NCI-H187 (cell line): Measurements from ENCODE around the gene BMAL1.

Source experiments
- DNase-seq, 2 experiments: peaks; one replicate each; lab custom pipeline; 2025; lab: John Stamatoyannopoulos, UW

Gene BMAL1

DNA sequence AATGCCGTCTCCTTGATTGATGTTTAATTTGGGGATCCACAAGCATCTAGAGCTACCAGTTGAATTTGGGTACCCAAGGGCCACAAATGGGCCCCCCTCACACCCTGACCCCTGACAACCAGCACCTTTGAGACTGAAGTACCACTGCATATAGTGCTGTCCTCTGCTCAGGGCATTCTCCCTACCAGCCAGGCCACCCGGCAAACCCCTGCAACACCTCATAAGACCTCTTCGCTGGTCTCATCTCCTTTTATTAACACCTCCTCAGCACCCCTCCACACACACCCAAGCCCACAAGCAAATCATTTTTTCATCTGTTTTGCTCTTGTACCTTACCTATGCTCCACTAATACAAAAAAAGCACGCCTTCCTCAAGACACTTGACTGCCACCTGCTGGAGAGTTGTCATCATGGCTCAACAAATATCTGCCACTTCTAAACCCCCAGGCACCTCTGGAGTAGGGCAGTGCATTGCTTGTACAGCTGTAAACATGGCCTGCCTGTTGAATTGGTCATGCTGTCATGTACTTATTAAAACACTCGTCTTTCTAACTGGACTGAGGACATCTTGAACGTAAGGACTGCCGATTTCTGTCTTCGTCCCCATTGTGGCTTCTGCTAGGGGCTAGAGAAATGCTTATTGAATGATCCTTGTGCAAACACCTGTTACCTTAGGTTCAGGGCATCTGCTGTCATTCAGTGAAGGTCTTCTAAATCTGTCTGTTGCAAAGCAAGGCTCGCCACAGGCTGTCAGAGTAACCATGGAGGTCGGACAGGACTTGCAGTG lies 66.5 kb downstream of the BMAL1 start:
- peak; percentile 38 to 68 for DNase-seq

DNA sequence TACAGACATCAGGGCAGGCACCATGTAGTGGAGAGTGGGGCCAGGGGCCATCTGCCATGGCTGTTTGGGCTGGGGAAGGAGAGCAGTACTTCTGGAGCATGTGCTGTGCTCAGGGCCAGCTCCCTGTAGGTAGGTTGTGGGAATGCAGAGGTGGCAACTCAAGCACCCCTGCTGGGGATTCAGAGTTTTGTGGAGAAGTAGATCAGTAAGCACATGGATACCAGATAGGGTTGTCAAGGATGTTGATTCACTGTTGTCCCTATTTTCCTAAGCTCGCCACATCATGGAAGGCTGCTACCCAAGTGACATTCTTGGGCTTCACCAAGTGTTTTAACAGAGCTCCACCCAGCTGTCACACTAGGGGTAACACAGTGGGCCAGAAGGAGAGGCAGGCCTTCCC lies 67.2 kb downstream of the BMAL1 start:
- no peak for DNase-seq

DNA sequence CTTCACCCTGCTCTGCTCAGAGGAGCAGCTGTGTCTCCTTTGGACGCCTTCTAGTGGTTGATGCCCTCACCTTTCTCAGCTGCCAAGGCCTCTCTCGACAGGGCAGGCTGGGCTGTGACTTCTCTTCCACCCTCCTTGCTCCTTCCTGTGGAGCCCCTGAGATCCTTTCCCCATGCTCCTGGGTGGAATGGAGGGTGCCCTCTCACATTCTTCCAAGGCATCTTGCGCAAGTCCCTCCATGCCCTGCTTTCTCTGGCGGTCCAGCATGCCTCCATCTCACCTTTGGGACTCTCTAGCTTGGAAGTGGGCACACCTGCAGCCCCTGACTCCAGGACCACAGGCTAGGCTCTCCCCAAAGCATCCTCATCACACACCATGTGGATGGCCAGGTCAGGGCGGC lies 68.9 kb downstream of the BMAL1 start:
- DNase-seq = no peak

DNA sequence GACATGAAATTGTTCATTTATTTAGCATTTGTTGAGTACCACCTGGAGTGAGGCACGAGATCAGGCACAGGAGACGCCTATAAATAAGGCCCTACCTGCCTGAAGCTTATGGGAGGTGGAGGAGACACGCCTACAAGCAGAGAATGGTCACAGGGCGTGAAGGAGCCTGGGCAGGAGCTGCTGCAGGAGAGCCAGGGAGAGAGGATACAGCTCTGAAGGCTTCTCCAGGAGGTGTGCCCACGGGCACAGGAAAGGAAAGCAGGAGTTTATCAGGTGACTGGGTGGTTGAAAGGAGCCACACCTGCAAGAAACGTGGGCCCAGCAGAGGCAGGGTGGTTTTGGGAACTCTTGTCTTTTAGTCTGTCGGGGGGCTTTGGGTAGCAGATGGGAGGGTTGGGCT lies 70.3 kb downstream of the BMAL1 start:
- DNase-seq = no peak

DNA sequence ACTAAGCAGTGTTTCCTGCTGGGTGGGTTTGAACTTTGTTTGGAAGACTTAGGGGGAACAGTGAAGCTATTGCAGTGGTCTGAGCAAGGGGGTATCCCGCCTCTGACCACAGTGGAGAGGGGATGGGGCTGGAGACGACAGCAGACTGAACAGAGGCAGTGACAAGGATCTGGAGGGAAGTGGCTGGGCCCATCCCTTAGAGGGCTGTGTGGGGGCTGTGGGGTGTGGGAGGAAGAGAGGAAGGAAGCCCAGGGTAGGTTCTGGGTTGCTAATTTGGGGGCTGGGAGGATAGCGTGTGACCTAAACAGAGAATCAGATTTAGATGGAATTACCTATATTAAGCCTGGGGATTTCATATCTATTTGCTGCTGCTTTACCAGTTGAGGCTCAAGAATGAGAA lies 70.7 kb downstream of the BMAL1 start:
- no peak for DNase-seq

DNA sequence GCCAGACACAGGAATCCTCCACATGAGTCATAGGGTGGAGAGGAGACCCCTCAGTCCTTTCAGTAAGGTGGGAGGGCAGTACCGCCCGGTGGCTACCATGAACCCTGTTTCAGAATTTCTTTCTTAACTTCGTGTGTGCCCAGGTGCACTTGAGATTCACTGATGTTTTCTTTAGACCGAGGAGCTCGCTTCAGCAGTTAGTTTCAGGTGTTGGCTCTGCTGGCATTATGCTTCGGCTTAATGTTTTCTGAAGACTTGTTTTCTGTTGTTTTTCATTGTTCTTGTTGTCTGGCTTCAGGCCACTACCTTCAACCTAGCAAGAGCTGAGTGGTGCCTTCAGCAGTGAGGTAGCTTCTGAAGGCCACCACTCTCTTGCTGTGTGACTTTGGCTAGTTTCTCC lies 71.5 kb downstream of the BMAL1 start:
- no peak for DNase-seq

DNA sequence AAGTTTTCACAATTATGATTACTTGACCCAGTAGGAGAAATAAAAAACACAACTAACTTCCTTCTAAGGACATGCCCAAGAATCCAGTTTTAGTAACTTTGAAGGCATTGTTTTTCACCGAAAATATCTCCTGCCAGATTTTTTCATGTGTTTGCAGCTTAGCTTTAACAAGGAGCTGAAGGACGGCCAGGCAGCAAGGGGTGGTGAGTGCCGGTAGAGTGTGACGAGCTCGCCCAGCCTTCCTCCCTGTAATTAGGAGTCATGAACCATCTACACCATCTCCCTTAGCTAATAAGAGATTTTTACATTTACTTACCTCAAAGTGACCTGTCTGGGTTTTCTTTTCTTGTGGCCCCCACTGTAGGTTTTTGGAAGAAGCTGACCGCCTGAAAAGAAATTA lies 72.0 kb downstream of the BMAL1 start:
- DNase-seq = no peak

DNA sequence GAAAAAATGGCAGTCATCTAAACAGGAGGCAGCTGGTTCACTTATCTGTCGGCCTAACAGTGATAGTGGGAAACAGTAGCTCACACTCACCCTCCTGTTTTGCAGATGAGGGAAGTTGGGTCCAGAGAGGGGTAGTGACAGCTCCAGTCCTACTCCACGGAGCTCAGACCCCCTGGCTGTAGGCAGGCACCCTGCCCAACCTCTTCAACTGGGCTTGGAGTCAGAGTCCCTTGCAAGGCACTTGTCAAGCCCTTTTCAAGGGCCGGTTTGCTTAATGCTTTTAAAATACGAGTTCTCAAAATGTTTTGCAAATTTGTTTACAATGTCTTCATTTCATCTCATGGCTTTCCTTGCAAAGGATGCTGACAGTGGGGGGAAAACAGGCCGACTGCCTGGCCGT lies 75.1 kb downstream of the BMAL1 start:
- no peak for DNase-seq

DNA sequence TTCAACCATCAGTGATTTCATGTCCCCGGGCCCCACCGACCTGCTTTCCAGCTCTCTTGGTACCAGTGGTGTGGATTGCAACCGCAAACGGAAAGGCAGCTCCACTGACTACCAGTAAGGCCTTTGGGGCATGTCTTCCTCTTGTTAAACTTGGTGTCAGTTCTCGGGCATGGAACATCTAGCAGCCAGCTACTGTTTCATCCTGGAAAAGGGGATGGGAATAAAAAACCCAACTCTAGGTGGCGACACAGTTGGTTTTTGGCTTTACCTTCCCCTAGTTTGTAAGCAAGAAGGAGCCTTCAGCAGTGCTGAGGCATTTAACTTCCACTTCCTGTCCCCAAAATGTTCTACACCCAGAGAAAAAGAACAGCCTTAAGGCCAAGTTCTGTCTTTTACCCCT lies 76.7 kb downstream of the BMAL1 start:
- DNase-seq = no peak

DNA sequence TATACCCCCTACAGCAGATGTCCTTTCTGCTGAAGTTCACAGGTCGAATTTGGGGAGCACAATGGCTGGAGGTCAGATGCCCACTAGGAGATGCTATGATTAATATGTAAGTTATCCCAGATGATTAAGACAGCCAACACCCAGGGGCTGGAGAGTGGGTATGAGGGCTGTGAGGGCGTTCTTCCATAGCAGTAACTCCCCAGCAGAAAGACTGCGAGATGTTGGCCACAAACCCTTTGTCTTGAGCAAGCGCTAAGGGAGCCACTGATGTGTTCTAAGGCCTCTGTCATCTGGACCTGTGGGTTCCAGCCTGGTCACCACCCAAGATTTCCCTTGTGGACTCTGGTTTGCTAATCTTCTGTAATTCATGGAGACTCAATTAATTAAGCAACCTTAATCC lies 77.6 kb downstream of the BMAL1 start:
- no peak for DNase-seq

DNA sequence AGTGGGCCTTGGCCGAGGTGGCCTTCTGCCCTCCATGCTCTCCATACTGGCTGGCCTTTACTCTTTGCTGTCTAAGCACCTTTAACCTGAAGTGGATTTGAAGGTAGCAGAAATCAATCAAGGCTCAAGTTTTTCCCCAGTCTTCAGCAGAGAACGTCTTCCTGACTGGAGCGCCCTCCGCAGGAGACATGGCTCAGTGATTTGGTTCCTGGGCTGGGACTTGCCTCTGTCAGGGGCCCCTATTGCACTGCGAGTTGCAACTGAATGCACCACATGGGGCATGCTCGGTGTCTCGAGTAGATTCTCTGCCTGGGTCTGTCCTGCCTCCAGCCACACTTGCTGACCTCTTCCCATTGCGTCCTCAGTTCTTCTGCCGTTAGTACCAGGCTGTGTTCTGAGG lies 79.6 kb downstream of the BMAL1 start:
- DNase-seq = no peak

DNA sequence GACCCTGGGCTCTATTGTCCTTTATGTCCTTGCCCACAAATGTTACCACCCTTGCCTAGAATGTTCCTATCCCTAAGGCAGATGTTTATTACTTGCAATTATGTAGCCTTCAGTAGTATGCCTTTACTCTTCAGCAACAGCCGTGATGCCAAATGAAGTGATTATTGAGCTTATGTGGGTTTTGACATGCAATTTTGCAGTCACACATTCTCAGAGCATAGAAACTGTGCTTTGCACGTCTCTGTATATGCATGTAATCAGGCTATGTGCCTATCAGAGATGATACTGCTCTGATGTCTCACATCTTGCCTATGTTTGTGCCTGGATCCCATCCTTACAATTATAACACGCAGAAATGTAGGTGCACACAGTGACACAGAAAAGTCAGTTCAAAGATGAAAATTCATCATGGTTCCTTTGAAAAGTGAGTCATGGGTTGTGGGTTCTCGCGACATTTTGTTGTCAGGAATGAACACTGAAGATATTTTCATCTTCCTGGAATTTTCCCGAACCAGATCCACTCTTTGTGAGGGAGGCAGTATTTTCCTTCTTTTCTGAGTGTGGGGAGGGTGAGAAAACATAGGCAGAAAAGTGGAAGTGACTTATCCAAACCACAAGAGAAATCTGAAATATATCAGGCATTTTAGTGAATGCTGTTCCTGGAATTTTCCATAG lies 81.1 kb downstream of the BMAL1 start:
- no peak for DNase-seq

DNA sequence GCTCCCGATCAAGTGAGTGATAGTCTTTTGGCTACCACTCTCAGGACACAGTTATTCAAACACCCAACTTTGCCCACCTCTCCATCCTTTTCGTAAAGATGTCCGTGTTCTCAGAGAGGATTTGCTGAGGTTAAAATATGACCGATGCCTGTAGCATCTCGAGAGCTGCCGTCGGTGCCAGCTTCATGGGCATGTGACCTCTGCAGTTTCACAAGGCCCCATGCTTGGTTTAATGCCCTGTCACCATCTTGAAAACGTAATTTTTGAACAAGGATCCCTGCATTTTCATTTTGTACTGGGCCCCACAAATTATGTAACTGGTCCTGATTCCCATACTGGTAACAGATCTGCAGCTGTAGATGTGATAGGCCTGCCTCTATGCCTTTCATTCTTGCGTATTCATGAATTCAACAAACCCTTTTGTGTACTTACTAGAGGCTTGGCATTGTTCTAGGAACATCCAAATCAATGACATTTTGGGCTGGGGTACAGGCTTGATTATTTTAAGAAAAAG lies 85.1 kb downstream of the BMAL1 start:
- DNase-seq = no peak

DNA sequence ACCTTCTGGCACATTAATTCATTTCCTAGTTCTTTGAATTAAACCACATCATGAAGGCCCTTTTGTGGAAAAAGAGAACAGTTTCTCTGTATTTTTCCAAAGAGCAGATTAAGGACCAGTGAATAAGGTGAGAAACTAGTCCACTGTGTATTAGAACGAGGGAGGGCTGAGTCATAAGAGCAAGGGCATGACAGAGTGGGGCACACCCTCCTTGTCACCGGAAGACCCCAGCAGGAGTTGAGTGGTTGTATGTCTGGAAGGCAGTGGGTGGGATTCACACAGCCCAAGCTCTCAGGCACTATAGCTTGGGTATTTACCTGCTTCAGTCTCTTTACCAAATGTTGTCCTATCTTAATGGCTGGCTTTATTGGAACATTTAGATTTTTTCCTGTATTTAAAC lies 86.8 kb downstream of the BMAL1 start:
- no peak for DNase-seq

DNA sequence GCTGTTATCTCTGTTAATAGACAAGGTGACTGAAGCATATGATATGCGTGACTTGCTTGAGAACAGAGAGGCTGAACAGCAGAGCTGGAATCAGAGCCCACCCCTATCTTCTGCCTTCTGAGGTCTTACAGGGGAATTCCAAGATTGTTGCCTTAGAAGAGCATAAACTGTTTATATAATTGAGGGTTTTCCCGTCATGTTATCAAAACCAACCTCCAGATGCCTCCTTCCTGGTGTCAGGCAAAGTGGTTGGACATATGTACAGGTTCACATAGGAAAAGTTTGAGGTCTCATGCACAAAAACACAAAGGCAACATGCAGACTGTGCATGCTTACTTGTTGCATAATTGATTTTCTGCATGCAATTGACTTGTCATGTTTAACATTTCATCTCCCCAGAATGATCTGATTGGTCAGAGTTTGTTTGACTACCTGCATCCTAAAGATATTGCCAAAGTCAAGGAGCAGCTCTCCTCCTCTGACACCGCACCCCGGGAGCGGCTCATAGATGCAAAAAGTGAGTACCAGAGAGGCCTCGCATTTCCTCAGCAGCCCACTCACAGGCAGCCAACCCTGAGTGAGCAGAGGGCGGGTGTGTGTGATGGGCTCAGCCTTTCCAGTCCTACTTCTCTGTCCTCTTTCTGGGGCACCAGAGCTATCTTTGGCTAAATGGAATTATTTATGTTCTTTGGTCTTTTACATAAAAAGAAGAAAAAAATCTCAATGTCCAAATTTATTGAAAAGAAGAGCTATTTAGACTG lies 88.9 kb downstream of the BMAL1 start:
- no peak for DNase-seq

DNA sequence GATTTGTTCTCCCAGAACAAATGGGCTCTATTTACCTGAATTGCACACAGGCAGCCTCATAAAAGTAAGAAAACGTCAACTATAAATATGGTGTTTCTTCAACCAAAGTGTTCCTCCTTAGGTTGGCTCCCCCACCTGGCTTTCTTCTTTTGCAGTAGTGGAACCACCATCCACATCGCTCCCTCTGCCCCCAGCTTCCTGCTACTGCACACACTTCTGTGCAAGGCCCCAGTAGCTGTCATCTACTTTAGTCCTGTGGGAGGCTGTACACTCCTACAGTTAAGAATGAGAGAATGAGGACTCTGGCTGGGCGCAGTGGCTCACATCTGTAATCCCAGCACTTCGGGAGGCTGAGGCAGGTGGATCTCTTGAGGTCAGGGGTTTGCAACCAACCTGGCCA lies 89.5 kb downstream of the BMAL1 start:
- DNase-seq = no peak

DNA sequence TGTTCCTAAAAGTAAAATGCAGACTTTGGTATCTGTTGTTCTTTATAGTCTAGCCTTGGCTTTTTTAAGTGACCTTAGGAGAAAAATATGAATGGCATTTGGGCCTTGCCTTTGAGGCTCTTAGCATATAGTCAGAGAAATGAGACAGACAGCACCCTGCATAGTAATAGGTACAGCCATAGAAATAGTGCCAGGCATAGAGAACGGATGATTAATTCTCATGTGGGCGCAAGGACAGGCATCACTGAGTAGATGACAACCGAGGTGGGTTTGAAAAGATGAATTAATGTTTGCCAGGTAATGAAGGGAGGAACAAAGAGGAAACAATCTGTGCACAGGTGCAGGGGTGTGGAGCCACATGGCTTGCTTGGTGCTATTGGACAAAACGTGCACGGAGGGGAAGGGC lies 90.5 kb downstream of the BMAL1 start:
- DNase-seq = no peak

DNA sequence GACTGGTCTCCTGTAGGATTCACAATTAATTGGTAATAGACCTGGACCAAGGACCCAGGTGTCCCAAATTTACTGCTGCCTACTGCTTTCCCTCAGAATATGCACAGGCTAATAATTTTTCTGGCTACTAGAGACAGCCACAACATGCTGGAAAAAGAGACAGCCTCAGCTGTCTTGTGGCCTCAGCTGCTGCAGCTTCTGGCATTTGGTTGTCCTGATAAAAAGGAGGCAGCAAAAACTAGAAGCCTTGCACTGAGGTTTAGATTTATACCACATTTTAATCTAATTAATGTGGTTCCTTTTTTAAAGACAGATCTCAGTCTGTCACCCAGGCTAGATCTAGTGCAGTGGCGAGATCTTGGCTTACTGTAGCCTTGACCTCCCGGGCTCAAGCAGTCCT lies 95.6 kb downstream of the BMAL1 start:
- DNase-seq = no peak

DNA sequence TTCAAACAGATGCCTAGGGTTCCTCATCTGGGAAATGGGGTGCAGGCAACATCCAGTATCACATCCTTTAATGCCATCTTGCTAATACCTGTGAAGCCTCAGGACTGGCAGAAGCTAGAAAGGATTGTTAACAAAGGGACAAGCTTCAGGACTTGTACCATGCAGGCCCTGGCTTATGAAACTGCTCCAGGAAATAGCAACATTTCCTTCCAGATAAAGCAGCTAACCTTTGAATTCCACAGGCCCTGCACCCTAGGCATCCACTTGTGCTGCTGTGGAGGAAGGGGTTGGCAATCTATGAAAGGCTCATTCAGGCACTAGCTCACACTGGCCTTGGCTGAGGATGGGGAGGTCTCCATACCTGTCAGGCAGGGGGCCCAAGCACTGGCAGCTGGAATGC lies 98.2 kb downstream of the BMAL1 start:
- no peak for DNase-seq

DNA sequence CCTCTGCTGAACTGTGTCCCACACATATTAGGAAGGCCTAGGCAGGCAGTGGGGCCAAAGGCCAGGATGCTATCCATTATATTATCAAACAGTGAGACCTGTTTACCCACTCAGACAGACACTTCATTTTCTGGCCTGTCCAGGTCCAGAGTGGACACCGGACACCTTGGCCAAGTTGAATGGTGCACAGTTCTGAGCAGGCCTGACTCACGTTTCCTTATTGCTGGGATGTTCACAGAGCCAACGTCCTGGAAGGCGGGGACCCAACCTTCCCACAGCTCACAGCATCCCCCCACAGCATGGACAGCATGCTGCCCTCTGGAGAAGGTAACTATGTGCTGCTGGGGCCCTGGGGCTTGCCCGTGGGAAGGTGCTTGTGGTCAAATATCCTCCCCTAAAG lies 98.8 kb downstream of the BMAL1 start:
- no peak for DNase-seq

DNA sequence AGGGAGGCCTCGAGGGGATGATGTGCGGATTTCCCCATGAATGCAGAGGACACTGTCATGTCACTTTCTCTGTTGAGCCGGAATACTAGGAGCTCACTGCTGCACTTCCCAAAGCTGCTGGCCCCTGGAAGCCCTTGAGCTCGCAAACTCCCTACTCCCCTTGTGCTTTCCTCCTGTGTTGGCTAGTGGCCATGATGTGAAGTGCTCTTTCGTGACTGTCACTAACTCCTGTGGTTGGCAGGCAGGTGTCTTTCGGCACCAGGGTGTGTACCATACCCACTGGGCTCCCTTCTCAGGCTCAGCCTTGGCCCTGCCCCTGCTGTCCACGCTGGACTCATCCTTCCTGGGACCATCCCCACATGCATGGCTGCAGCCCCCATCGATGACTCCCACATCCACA lies 99.2 kb downstream of the BMAL1 start:
- DNase-seq = peak; percentile 27 to 64

DNA sequence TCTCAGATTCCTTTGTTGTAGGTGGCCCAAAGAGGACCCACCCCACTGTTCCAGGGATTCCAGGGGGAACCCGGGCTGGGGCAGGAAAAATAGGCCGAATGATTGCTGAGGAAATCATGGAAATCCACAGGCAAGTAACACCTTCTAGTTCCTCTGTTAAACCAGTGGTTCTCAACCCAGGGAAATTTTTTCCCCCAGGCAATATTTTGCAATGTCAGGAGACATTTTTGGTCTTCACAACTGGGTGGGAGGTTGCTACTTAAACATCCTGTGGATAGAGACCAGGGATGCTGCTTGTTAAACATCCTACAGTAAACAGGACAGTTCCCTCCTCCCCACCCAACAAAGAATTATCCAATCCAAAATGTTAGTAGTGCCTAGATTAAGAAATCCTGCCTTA lies 100.7 kb downstream of the BMAL1 start:
- no peak for DNase-seq

DNA sequence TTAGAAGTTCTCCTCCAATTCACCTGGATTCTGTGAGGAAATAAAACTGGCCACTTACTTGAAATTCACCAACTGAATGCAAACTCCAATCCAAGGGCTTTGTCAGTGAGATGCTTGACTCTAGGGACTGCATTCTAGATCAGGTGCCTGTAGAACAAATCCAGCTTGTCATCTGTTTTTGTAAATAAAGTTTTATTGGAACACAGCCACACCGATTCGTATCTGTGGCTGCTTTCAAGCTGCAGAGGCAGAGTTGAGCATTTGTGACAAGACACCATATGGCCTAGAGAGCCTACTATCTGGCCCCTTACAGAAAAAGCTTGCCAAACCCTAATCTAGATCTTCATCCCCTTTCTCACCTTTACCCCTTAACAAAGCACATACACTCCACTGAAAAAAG lies 103.1 kb downstream of the BMAL1 start:
- DNase-seq = no peak
